Astrocyte of the spinal cord (primary cell): ENCODE results near the gene FAM98C.

Experiments
- DNase-seq: peaks from one replicate; pipeline ENCODE4 v3.0.0; 2011; ENCODE audit warnings: low read depth, low spot score
- H3K4me3 ChIP-seq: 2 replicates; pipeline ENCODE4 v1.5.1; 2011; ENCODE audit warnings: low read depth, mild to moderate bottlenecking, low read length, moderate library complexity
- in situ Hi-C: cut with HindIII; loops from 2 replicates; pipeline ENCODE4 v1.10.0; 2017; ENCODE audit warnings: low sequenced_read_pairs
- TF ChIP-seq, protein P1 (sequence below): IDR thresholded peaks from 2 replicates; pipeline ENCODE4 v1.5.1; 2012; ENCODE audit warnings: low read depth, mild to moderate bottlenecking, low read length, inconsistent platforms

The FAM98C gene

DNA sequence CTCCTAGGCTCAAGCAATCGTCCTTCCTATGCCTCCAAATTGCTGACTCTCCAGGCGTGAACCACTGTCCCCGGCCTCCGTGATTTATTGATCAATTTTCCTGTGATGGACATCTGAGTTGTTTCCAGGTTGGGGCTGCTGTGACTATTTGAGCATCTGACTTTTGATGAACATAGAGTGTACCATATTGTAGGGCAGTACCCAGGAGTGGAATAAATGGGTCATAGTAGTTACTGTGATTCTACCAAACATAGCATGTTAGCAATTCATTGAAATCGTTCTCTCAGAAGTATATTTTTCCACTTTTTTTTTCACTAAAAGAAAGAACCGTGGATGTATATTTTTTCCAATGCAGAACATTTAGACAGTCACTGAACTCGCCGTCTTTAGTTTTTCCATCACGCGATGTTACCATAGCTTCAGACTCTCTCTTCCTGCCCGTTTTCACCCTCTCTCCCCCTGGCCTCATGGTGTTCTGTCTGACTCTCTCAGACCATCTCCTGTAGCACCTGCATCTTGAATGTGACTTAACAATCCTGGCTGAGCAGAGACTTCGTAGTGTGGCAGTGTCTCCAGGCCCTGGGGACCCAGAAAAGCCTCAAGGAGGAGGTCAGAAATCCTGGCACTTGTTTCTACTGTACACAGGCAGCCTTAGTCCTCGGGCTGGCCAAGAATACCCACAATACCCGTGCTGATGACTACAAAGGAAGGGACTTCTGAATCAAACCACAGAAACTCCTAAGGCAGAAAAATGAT, 26.3 kb downstream of the FAM98C start:
- in situ Hi-C loops, result no loop called here
- DNase-seq, result no peak
- H3K4me3 ChIP-seq, result no peak overlapping the region
- TF ChIP-seq, protein P1, sequence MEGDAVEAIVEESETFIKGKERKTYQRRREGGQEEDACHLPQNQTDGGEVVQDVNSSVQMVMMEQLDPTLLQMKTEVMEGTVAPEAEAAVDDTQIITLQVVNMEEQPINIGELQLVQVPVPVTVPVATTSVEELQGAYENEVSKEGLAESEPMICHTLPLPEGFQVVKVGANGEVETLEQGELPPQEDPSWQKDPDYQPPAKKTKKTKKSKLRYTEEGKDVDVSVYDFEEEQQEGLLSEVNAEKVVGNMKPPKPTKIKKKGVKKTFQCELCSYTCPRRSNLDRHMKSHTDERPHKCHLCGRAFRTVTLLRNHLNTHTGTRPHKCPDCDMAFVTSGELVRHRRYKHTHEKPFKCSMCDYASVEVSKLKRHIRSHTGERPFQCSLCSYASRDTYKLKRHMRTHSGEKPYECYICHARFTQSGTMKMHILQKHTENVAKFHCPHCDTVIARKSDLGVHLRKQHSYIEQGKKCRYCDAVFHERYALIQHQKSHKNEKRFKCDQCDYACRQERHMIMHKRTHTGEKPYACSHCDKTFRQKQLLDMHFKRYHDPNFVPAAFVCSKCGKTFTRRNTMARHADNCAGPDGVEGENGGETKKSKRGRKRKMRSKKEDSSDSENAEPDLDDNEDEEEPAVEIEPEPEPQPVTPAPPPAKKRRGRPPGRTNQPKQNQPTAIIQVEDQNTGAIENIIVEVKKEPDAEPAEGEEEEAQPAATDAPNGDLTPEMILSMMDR, result no peak

DNA sequence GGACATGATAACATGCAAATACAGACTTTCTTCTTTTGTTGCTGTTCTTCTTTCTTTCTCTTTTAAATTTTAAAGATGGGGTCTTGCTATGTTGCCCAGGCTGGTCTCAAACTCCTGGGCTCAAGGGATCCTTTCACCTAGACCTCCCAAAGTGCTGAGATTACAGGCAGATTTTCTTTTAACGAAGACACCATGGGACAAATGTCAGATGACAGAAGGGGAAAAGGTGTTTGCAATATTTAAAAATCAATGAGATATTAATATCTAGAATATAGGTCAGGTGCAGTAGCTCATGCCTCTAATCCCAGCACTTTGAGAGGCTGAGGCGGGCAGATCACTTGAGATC, 26.9 kb downstream of the FAM98C start:
- in situ Hi-C loops, result no loop called here
- TF ChIP-seq, protein P1, result no peak
- no peak overlapping the region for H3K4me3 ChIP-seq
- no peak for DNase-seq

DNA sequence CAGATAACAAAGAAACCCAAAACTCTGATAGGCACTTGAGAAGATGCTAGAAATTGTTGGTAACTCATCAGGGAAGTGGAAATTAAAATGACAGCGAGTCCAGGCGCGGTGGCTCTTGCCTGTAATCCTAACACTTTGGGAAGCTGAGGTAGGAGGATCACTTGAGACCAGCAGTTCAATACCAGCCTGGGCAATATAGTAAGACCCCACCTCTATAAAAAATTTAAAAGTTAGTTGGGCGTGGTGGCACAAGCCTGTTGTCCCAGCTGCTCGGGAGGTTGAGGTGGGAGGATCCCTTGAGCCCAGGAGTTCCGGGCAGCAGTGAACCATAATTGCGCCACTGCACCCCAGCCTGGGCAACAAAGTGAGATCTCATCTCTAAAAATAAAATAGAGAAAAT, 28.0 kb downstream of the FAM98C start:
- in situ Hi-C loops, result no loop called here
- no peak overlapping the region for H3K4me3 ChIP-seq
- TF ChIP-seq, protein P1, result no peak
- DNase-seq, result no peak

DNA sequence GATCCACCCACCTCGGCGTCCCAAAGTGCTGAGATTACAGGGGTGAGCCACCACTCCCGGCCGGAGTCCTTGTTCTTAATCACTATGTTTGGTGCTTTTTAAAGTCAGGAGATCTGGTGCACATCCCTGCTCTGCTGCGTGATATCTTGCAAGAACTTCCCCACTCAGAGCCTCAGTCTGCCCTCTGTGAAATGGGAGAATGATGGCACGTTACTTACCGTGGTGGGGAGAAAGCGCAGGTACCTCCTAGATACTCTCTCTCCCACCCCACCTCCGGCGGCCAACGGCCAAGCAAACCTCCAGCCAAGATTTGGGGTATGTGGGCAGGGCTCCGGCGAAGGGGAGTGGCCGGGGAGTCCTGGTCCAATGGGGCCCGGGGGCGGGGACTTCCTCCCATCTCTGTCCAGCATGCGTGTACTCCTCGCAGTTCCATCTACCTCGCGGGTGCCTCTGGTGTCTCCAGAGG, 30.4 kb downstream of the FAM98C start, which contains the start of gene RYR1:
RYR1 (plus strand) TSS at position 424 of the 466 bp plus-strand sequence. CDS start 139 bp downstream, outside the sequence.
- TF ChIP-seq, protein P1, result no peak
- DNase-seq, result no peak

DNA sequence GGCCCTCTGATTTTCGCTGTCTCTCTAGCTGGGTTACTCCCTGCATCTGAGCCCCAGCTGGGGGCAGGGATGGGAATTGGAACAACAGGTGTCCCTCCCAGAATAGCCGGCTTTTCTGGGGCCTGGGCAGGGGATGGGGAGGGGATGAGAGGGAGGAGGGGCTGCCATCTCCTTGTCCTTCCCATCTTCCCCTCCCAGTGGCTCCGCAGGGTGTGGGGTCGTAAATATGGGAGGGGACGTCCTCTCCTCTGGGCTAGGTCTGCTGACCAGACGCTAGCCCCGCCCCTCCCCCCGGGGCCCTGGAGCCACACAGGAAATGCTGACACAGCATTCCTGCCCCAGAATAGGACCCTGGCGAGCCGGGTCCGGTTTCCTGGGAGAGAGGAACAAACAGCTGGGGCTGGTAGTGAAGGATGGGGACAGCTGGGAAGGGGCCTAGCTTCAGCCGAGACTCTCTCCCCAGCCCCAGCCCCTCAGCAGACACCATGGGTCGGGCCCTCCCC, 31.7 kb downstream of the FAM98C start:
- H3K4me3 ChIP-seq, result no peak overlapping the region
- TF ChIP-seq, protein P1, result no peak
- in situ Hi-C loops, result no loop called here
- no peak for DNase-seq

More for the DNA sequence above, 30.4 kb downstream of the FAM98C start, which contains the start of gene RYR1:
- no peak within 1 kb of the TSS for H3K4me3 ChIP-seq
- in situ Hi-C loops, result no loop called here

DNA sequence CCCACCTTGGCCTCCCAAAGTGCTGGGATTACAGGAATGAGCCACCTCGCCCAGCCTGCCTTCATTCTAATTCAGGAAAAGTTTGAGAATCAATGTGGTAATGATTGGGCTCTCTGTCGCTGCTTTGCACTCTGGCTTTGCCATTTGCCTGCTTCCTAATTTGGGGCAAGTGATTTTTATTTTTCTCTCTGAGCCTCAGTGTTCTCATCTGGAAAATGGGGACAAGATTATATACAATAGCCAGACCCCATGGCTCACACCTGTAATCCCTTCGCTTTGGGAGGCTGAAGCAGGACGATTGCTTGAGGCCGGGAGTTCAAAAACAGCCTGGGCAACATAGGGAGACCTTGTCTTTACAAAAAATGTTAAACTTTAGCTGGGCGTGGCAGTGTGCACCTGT, 34.4 kb downstream of the FAM98C start:
- no peak for DNase-seq
- no peak overlapping the region for H3K4me3 ChIP-seq
- in situ Hi-C loops, result no loop called here
- TF ChIP-seq, protein P1, result no peak
